OCI-LY1 (cell line): Measurements from ENCODE around the gene DECR2.

Experiments used
- H2AFZ ChIP-seq: fragments of 200-600 bp; sonication (generic), shearing (Covaris generic); 2 replicates; pipeline ENCODE4 v1.6.0; 2014; ENCODE audit warnings: antibody characterized with exemption, mild to moderate bottlenecking, low read length
- H3F3A ChIP-seq: fragments of 200-600 bp; sonication (generic), shearing (Covaris generic); 2 replicates; pipeline ENCODE4 v1.6.0; 2014; ENCODE audit warnings: mild to moderate bottlenecking, antibody characterized with exemption, low read length, moderate library complexity; ENCODE audit not compliant: insufficient read depth
- H3K27ac ChIP-seq: fragments of 200-600 bp; sonication (generic); 2 replicates; pipeline ENCODE4 v1.5.1; 2014; ENCODE audit warnings: low read length, mixed run types, mild to moderate bottlenecking, low read depth; ENCODE audit not compliant: poor library complexity, severe bottlenecking
- H3K27me3 ChIP-seq: fragments of 200-600 bp; sonication (generic); 2 replicates; pipeline ENCODE4 v1.6.0; 2014; ENCODE audit warnings: antibody characterized with exemption, mild to moderate bottlenecking, low read length, moderate library complexity; ENCODE audit not compliant: insufficient read depth
- H3K36me3 ChIP-seq: fragments of 200-600 bp; sonication (generic); 2 replicates; pipeline ENCODE4 v1.6.1; 2014; ENCODE audit warnings: mild to moderate bottlenecking, antibody characterized with exemption, low read length, moderate library complexity, mixed read lengths; ENCODE audit not compliant: insufficient read depth
- H3K4me1 ChIP-seq: fragments of 200-600 bp; sonication (generic); 2 replicates; pipeline ENCODE4 v1.5.1; 2014; ENCODE audit warnings: mild to moderate bottlenecking, low read length, moderate library complexity; ENCODE audit not compliant: insufficient read depth, severe bottlenecking
- H3K4me2 ChIP-seq: fragments of 200-600 bp; sonication (generic), shearing (Covaris generic); 2 replicates; pipeline ENCODE4 v1.6.1; 2014; ENCODE audit warnings: low read length
- H3K4me3 ChIP-seq: fragments of 200-600 bp; sonication (generic); 2 replicates; pipeline ENCODE4 v1.5.1; 2014; ENCODE audit warnings: low read length, low read depth, mild to moderate bottlenecking, mixed read lengths; ENCODE audit not compliant: poor library complexity, severe bottlenecking
- H3K79me2 ChIP-seq: fragments of 200-600 bp; shearing (Covaris generic); 2 replicates; pipeline ENCODE4 v1.6.1; 2016; ENCODE audit warnings: mixed run types, low read length, mixed read lengths; ENCODE audit not compliant: insufficient read depth
- H3K9ac ChIP-seq: fragments of 200-600 bp; sonication (generic), shearing (Covaris generic); 2 replicates; pipeline ENCODE4 v1.6.1; 2014; ENCODE audit warnings: mild to moderate bottlenecking, low read length, mixed read lengths
- H3K9me2 ChIP-seq: fragments of 200-600 bp; sonication (generic), shearing (Covaris generic); 2 replicates; pipeline ENCODE4 v1.6.1; 2014; ENCODE audit warnings: low read depth, mild to moderate bottlenecking, low read length, mixed read lengths
- H3K9me3 ChIP-seq: fragments of 200-600 bp; shearing (Covaris generic); 2 replicates; pipeline ENCODE4 v1.6.1; 2014; ENCODE audit warnings: low read length, mixed read lengths
- H4K20me1 ChIP-seq: fragments of 200-600 bp; sonication (generic), shearing (Covaris generic); 2 replicates; pipeline ENCODE4 v1.6.0; 2016; ENCODE audit warnings: mild to moderate bottlenecking, low read length; ENCODE audit not compliant: insufficient read depth
- EZH2 ChIP-seq: fragments of 200-600 bp; sonication (generic), shearing (Covaris generic); IDR thresholded peaks from 2 replicates; pipeline ENCODE4 v1.8.0; 2017; ENCODE audit warnings: borderline replicate concordance, mixed run types, mild to moderate bottlenecking, antibody characterized with exemption, low read length, moderate library complexity, mixed read lengths
- TF ChIP-seq, protein P1 (sequence below): fragments of 200-600 bp; sonication (generic), shearing (Covaris generic); IDR thresholded peaks from 2 replicates; pipeline ENCODE4 v1.5.1; 2017; ENCODE audit warnings: mild to moderate bottlenecking, antibody characterized with exemption, low read length, moderate library complexity, mixed read lengths

The DECR2 gene

DNA sequence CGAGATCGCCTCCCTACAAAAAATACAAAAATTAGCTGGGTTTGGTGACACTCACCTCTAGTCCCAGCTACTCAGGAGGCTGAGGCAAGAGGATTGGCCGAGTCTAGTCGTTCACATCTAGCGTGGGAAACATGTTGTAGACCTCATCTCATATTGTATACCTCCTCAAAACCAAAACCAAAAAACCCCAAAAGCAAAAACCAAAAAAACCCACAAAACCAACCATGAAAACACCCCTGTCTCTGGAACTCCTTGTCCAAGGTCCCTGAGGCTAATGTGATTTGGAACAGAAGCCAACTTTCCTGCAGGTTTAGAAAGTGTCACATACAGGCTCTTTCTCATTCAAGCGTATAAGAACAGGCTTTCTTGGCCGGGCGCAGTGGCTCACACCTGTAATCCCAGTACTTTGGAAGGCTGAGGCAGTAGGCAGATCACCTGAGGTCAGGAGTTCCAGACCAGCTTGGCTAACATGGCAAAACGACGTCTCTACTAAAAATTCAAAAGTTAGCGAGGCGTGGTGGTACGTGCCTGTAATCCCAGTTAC is 52.8 kb downstream of the DECR2 start:
- peaks cover 8% of the 10 kb centered on the region for H3K4me1 ChIP-seq
- no peak overlapping the region for H3K27ac ChIP-seq
- H4K20me1 ChIP-seq: no peaks in the 10 kb centered on the region

DNA sequence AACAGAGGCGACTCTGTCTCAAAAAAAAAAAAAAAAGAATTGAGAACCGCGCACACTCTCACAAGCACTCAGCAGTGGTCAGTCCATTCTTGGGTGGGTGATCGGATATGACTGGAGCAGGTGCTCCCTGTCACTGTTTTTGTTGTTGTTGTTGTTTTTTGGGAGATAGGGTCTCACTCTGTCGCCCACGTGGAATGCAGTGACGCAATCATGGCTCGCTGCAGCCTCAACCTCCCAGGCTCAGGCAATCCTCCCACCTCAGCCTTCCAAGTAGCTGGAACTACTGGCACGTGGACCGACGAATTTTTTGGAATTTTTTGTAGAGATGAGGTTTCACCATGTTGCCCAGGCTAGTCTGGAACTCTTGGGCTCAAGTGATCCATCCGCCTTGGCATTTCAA is 53.8 kb downstream of the DECR2 start:
- no peak overlapping the region for H3K27ac ChIP-seq
- H3K9me3 ChIP-seq: no peaks in the 10 kb centered on the region
- H2AFZ ChIP-seq: no peak overlapping the region
- no peak overlapping the region for H3K4me2 ChIP-seq
- H4K20me1 ChIP-seq: no peaks in the 10 kb centered on the region
- no peak overlapping the region for H3K9ac ChIP-seq
- peaks cover 3% of the 10 kb centered on the region; the same call in 1 of the 2 replicates for H3F3A ChIP-seq
- peaks cover under 1% of the 10 kb centered on the region for H3K4me1 ChIP-seq
- TF ChIP-seq, protein P1, sequence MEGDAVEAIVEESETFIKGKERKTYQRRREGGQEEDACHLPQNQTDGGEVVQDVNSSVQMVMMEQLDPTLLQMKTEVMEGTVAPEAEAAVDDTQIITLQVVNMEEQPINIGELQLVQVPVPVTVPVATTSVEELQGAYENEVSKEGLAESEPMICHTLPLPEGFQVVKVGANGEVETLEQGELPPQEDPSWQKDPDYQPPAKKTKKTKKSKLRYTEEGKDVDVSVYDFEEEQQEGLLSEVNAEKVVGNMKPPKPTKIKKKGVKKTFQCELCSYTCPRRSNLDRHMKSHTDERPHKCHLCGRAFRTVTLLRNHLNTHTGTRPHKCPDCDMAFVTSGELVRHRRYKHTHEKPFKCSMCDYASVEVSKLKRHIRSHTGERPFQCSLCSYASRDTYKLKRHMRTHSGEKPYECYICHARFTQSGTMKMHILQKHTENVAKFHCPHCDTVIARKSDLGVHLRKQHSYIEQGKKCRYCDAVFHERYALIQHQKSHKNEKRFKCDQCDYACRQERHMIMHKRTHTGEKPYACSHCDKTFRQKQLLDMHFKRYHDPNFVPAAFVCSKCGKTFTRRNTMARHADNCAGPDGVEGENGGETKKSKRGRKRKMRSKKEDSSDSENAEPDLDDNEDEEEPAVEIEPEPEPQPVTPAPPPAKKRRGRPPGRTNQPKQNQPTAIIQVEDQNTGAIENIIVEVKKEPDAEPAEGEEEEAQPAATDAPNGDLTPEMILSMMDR: no peak
- no peak for TF ChIP-seq EZH2
- H3K36me3 ChIP-seq: no peaks in the 10 kb centered on the region
- no peaks in the 10 kb centered on the region for H3K27me3 ChIP-seq
- no peaks in the 10 kb centered on the region for H3K79me2 ChIP-seq
- no peaks in the 10 kb centered on the region for H3K9me2 ChIP-seq
- no peak overlapping the region for H3K4me3 ChIP-seq

More for the DNA sequence above, 52.8 kb downstream of the DECR2 start:
- H3K9me2 ChIP-seq: no peaks in the 10 kb centered on the region
- no peak overlapping the region for H3K4me3 ChIP-seq
- H3F3A ChIP-seq: peaks cover 3% of the 10 kb centered on the region; the same call in 1 of the 2 replicates
- H3K9ac ChIP-seq: no peak overlapping the region
- H3K79me2 ChIP-seq: no peaks in the 10 kb centered on the region
- no peaks in the 10 kb centered on the region for H3K36me3 ChIP-seq
- H2AFZ ChIP-seq: no peak overlapping the region
- H3K4me2 ChIP-seq: no peak overlapping the region
- H3K27me3 ChIP-seq: no peaks in the 10 kb centered on the region
- TF ChIP-seq EZH2: no peak
- TF ChIP-seq, protein P1: no peak
- H3K9me3 ChIP-seq: no peaks in the 10 kb centered on the region

DNA sequence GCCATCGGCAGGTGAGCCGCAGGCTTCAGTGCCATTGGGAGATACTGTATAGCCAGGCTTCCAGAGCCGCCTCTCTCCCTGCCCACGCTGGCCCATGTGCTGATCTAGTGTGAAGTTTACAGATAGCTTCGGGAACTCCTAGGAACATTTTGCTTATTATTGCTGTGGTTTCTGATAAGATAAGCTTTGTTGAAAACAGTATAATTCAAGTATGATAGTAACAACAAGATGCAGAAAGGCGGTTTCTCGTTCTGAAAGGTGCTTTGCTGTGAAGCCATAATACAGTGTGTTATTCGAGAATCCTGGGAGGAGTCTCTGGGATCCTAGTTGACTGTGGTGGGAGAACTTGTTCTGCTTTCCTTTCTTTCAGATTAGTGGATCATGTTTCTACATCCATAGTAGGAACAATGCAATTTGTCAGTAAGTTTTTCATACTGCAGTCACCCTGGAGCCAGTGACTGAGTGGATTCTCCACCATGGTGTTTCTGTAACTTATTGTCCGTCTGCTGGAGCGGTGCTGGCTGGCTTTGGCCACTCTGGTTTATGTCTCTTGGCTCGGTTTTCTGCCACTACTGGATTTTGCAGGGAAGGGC is 55.3 kb downstream of the DECR2 start:
- TF ChIP-seq EZH2: no peak
- TF ChIP-seq, protein P1: no peak
- Histone ChIP-seq H3K4me1 (no peaks in the 10 kb centered on the region), H3F3A (peaks cover 3% of the 10 kb centered on the region; the same call in 1 of the 2 replicates), H3K4me2 (no peak overlapping the region), H3K9ac (no peak overlapping the region), H3K4me3 (no peak overlapping the region), H3K9me3 (no peaks in the 10 kb centered on the region), H3K79me2 (no peaks in the 10 kb centered on the region), H3K27ac (no peak overlapping the region), H4K20me1 (no peaks in the 10 kb centered on the region), H3K27me3 (no peaks in the 10 kb centered on the region), H3K36me3 (no peaks in the 10 kb centered on the region), H3K9me2 (no peaks in the 10 kb centered on the region), H2AFZ (no peak overlapping the region)
